NK-92 (cell line): ENCODE data around the gene CBARP.

Source experiments
- DNase-seq: peaks from one replicate; lab custom pipeline; 2025; ENCODE audit not compliant: unreplicated experiment; lab: John Stamatoyannopoulos, UW

Gene CBARP

DNA sequence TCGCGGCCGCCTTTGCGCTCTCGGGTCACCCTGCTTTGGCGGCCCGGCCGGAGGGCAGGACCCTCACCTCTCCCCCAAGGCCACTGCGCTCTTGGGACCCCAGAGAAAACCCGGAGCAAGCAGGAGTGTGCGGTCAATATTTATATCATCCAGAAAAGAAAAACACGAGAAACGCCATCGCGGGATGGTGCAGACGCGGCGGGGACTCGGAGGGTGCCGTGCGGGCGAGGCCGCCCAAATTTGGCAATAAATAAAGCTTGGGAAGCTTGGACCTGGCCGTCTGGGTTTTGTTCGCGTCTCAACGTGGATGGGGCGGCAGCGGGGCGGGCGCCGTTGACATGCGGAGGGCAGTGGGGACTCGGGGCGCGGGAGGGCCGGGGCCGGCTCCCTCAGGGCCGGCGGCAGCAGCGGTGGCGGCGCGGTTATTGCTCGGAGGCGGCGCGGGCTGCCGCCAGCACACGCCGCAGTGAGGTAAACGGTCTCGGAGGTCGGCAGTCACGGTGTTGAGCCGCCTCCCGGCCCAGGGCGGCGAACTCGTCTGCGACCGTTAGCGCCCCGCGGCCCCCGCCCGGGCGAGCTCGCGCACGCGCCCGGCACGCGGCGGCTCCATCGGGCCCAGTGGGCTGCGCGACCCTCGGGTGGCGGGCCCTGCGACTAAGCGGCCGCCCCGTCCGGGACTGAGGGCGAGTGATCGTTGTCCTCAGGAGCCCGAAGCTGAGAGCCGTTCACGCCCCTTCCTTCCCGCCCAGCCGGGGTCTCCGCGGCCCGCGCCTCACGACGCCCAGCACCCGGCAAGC lies 9.4 kb downstream of the CBARP start:
- DNase-seq: no peak

DNA sequence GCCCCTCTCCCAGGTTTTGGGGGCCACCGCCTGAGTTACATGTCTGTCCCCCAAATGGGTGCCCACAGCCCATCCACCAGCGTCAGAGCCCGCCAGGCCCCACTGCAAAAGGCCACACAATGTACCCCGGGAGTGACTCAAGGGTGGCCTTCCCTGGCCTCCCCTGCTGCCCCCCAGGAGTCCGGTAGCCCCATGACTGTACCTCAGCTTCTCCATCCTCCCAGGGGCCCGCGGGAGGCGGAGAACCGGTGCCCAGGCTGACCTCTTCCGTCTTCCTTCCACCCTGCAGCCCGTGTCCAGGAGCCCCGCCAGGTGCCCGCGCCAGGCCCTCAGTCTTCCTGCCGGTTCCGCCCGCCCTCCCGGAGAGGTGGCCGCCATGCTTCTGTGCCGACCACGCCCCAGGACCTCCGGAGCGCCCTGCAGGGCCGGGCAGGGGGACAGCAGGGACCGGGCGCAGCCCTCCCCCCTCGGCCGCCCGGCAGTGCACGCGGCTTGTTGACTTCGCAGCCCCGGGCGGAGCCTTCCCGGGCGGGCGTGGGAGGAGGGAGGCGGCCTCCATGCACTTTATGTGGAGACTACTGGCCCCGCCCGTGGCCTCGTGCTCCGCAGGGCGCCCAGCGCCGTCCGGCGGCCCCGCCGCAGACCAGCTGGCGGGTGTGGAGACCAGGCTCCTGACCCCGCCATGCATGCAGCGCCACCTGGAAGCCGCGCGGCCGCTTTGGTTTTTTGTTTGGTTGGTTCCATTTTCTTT lies 10.3 kb downstream of the CBARP start:
- no peak for DNase-seq

DNA sequence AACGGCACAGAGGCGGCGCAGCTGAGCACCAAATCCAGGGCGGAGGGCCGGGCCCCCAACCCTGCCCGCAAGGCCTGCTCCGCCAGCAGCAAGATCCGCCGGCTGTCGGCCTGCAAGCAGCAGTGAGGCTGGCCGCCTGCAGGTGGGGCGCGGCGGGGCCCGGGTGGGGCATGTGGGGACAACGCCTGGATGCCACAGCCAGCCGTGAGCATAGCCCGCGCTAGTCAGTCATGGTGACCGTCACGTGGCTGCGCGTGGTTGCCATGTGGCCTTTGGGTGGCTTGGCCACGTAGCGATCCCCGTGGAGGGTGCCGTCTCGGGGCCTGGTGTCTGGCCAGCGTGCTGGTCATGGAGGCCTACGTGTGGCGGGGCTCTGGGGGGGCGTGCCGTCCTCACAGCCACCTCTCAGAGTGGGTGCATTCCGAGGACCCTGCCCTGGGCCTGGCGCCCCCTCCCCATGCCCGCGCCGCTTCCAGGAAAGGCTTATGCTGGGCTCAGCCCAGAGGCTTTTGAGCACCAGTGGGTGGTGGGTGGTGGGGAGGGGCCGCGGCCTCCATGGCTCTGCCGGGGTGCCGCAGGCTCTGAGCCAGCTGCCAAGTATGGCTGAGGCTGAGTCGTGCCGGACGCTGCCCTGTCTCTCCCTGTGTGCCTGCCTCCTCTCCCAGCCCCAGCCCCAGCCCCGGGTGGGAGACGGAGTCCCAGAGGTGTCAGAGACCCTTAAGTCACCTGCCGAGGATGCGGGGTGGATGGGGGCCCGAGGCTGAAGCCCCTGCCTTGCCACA lies 11.1 kb downstream of the CBARP start:
- DNase-seq: no peak

DNA sequence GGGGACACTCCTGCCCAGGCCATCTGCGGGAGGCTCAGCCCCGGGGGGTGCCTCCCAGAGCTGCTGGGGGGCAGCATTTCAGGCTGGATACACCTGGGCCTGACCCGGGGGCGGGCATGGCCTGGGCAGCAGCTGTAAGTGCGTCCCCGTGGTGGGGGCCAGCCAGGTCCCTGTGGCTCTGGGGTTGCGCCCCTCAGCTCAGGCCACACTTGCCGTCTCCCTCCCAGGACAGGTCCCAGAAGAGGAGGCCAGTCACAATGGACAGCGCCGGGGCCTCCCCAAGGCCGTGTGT lies 11.6 kb downstream of the CBARP start:
- DNase-seq: no peak

DNA sequence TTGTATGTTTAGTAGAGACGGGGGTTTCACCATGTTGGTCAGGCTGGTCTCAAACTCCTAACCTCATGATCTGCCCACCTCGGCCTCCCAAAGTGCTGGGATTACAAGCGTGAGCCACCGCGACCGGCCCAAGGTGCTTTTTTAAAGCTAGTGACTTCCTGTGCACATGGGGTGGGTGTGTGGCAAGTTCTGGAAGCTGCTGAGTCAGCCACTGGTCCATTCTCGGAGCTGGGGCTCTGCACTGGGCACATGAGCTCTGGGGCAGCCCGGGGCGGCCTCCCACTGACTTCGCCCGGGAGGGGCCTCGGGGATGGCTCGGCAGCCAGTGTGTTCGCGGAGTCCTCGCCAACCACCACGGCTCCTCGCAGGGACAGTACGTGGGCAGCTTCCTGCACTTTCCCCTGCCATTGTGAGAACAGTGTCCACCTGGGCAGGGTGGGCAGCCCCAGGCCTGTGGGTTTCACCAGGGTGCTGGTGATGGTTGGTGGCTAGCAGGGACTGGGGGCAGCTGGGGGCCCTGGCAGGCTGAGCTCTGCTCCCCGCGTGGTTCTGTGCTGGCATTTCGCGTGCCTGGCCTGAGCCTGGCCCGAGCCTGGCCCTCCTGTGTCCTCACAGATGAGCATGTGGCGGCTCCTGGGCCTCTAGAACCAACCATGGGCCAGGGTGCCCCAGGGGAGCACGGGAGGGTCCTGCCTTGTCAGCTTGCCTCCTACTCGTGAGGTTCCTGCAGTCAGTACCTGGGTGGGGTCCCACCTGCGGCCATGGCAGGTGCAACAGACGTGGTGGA lies 12.2 kb downstream of the CBARP start:
- no peak for DNase-seq

DNA sequence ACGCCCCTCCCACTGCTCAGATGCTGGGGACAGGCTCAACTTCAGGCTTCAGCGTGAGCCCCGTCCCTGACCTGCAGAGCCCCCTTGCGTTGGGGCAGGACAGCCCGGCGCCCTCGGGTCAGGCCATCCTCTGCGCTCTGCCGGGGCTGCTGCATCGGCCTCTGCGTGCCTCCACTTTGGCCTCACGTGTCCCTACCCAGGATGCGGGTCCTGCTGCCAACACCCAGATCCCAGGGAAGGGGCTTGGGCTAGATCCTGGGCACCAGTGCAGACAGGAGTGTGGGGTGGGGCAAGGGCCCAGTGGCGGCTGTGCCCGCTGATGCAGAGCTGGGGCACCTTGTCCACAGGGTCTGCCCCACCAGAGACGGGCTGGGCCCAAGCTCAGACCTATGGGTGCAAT lies 13.0 kb downstream of the CBARP start:
- DNase-seq: no peak

DNA sequence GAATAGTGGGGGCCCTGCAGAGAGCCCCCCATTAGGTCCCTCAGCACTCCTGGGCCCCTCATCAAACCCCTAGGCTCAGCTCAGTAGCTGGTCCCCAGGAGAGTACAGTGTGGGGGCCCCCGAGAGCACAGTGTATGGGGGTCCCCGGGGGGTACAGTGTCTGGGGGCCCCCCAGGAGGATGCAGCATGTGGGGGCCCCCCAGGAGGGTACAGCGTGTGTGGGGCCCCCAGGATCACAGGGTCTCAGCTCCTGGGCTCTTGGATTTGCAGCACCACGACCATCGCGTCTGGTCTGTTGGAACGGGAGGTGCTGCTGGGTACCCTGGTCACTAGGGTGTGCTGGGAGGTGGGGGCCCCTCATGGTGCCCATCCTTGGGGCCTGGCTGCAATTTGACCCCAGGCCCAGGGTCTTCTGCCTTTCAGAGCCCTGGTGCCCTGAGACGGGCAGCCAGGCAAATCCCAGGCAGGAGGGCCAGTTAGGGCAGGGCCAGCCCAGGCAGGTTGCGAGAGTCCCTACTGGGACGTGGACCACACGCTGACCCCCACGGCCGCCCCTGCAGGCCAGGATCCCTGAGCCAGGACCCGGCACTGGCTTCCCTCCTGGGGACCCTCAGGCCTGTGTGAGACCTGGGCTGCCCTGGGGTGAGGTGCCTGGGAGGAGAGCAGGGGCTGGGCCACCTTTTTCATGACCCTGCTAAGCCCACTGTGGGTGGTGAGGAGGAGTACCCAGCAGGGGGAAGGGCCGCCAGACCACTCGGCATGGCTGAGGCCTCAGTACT lies 13.6 kb downstream of the CBARP start:
- no peak for DNase-seq

DNA sequence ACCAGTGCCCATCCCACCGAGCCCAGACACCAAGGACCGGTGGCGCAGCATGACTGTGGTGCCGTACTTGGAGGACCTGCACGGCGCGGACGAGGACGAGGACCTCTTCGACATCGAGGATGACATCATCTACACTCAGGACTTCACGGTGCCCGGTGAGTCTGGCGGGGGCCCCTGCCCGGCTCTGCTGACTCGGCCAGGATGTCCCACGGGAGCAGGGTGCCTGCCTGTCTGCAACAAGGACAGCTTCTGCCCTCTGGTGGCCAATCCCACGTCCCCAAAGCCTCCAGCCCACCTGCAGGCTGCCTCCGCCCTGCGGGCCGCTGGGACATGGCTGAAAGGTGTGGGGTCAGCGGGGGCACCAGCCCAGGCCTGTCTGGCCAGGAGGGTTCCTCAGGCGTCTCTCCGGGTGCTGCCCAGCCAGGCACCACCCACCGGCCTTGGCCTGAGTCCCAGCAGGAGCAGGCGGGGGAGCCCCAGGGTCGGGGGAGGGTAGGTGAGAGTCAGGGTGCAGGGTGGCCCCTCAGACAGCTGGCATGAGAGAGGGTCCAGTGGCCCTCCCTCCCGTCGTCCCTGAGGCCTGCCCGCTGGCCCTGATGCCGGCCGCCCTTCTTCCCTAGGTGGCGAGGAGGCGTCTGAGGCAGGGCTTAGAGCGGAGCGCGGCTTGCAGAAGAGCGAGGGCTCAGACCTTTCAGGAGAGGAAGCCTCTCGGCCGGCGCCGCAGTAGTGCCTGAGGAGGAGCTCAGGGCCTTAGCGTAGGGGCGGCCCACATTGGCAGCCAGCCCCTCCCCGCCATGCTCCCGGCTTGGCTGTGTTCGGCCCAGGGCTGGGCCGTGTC lies 14.6 kb downstream of the CBARP start:
- DNase-seq: no peak

DNA sequence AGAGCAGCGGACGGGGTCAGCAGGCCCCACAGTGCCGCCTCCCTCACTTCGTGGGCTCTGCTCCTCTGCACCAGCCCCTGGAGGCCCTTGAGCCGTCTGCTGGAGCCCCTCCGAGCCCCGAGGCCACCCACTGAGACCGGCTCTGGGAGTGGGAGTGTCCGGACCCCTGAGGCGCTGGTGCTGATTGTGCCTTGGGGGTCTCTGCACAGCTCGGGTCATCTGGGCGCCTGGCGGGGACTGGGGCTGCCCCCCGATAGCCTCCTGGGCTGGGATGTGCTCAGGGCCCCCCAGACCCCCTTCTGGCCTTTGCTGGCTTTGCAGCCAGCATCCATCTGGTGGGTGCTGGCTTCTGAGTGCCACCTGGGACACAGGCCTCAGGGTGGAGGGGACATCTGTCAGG lies 15.4 kb downstream of the CBARP start:
- DNase-seq: no peak

DNA sequence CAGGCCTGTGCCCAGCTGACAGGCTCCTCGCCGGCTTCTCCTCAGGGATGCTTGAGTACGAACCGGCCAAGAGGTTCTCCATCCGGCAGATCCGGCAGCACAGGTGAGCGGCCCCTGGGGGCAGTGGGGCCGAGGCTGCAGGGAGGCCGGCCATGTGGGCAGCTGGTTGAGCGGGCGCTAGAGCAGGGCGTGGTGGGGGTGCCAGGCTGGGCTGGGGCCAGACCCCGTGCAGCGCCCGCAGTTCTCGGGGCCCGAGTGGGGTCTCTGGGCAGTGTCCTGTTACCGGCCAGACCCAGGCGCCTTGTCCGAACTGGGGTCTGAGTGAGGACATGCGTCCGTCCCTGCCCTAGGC lies 15.9 kb downstream of the CBARP start:
- no peak for DNase-seq

DNA sequence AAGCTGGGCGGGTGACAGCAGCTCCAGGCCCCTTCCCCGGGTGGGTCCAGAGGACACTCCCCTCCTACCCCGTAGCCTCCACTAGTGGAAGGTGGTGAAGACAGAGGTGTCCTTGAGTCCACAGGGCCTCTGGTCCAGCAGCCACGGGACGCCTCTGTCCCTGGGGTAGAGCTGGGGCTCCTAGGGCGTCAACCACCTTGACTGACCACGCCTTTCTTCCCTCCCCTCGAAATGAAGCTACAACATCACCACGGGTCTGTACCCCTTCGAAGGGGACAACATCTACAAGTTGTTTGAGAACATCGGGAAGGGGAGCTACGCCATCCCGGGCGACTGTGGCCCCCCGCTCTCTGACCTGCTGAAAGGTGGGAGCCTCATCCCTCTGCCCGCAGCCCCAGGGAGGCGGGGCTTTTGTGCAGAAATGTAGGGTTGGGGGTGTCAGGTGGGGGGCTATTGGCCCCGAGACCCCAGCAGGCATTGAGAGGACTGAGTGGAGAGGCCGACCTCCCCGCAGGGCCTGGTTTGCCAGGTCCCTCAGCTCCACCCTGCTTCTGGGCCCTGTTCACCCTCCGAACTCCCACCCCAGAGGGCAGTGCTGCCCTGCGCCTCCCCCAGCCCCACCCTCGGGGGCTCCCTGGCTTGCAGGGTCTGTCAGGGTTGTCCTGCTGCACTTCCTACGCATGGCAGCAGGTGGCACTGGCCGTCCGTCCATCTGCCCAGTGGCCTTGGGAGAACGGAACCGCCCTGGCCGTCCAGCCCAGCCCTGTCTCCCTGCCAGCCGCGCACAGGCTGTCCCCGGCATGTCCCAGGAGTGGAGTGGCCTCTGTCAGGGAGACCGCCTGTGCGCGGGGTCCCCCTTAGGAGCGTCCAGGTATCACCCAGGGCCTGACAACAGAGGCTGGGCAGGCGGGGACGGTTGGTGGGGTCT lies 16.6 kb downstream of the CBARP start:
- DNase-seq: no peak

DNA sequence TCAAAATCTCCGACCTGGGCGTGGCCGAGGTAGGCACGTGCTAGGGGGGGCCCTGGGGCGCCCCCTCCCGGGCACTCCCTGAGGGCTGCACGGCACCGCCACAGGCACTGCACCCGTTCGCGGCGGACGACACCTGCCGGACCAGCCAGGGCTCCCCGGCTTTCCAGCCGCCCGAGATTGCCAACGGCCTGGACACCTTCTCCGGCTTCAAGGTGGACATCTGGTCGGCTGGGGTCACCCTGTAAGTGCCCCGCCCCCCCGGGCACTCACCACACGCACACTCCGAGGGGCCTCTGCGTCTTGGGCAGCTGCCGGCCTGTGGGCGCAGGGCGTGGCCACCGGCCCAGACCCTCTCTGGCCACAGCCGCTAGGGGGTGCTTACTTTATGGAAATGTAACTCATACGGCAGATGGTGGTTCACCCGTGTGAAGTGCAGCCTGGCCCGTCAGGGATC lies 17.3 kb downstream of the CBARP start:
- no peak for DNase-seq

DNA sequence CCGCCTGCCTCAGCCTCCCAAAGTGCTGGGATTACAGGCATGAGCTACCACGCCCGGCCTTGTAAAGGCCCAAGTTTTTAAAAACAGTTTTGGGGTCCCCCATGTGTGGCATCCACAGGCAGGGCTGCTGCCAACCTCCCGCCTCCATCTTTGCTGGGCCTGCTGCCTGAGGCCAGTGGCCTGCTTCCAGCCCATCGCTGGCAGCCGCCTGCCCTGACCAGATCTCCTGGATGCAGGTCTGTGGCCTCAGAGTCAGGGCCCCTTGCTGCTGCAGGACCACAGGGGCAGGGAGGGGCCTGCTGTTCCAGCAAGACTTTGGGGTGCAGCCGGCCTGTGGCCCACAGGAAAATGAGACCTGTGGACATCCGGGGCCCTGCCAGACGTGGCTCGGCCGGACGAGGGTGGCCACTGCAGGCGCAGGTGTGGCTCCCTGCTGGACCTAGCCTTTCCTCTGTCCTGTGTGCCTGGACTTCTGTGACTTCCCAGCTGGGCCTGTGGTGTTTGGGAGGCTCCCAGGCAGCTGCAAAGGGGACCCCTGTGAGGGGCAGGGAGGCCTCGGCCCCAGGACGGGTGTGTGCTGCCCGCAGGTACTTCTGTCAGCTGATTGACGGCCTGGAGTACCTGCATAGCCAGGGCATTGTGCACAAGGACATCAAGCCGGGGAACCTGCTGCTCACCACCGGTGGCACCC lies 17.9 kb downstream of the CBARP start:
- DNase-seq: no peak

DNA sequence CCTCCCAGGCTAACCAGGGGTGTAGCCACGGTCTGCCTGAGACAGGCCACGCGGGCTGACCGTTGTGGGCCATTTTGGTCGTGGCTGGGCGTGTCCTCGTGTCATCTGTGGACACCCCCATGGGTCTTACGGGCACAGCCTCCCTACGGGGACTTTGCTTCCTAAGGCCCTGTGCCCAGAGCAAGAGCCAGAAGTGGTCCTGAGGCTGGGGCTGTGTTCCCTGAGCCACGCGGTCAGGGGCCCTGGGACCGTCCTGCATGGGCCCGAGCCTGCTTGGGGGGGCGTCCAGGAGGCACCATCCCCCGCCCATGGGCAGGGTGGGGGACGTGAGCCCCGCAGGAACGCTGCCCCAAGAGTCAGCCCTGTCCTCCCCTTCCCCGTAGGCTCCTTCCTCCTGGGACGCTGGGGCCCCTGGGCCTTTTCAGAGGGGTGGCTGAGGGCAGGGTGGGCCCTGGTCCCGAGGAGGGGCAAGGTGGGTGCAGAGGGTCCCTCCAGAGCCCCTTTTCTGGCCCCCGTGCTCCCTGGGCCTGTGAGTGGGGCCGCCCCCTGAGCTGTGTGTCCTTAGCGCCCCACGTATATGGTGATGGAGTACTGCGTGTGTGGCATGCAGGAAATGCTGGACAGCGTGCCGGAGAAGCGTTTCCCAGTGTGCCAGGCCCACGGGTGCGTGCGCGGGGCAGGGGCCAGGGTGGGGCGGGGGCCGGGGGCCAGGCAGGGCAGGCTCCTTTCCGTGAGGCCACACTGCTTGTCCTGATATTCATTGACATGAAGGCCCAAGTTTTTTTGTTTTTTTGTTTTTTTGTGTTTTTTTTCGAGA lies 18.8 kb downstream of the CBARP start:
- DNase-seq: no peak

DNA sequence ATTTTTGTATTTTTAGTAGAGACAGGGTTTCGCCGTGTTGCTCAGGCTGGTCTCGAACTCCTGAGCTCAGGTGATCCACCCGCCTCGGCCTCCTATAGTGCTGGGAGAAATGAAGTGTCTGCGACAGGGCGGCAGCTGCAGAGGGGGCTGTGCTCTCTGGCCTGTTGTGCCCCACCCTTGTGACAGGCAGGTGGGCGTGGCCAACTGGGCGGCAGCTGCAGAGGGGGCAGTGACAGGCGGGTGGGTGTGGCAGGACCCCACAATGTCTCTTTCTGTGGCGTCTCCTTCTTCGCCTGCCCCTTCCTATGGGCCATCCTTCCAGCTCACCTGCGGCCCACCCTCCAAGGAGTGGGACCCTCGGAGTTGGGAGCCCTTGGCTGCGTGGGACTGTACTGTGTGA lies 20.4 kb downstream of the CBARP start:
- DNase-seq: no peak

DNA sequence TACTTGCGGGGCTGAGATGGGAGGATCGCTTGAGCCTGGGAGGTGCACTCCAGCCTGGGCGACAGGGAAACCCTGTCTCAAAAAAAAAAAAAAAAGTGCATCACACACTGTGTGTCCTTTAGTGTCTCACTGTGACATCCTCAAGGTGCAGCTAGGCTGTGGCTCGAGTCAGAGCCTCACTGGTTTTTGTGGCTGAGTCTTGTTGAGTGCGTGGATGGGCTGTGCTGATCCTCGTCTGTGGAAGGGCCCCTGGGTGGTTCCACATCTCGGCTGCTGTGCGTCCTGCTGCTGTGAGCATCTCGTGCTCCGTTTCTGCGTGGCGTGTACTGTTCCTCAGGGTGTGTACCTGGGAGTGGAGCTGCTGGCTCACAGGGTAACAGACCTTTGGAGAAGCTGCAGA lies 21.0 kb downstream of the CBARP start:
- no peak for DNase-seq
